HG02763 (cell line): ENCODE measurements around the gene CDK6.

ENCODE experiments used
- ATAC-seq: cut with Tn5 transposase; IDR thresholded peaks from one replicate; pipeline ENCODE4 v1.9.1; 2021; ENCODE audit warnings: mild to moderate bottlenecking, moderate library complexity; ENCODE audit not compliant: unreplicated experiment

Gene CDK6

GRCh38 chr7:92685136-92686042, 151.0 kb downstream of the CDK6 start:
- ATAC-seq: no peak

DNA sequence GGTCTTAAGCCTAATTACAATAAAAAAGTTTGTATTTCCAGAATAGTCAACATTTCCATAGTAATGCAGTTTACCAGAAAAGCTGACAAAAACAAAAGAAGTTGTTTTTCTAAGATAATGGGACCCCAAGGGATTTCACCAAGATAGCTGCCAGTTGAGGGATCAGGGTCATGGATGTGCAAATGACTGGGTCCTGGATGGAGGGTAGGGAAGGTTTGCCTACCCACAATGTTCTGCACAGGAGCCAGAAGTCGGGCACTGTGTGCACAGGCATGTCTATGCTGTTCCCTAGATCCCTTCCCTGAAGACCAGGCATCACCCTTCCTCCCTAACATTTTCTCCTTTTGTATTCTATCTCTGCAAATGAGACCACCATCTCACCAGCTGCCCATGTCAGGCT, 152.1 kb downstream of the CDK6 start:
- ATAC-seq: no peak

- no peak for ATAC-seq
Observed at GRCh38 chr7:92682903-92683539, 153.4 kb downstream of the CDK6 start.

GRCh38 chr7:92682330-92682729, 154.0 kb downstream of the CDK6 start:
- no peak for ATAC-seq

- no peak for ATAC-seq
Observed at GRCh38 chr7:92681633-92682032, 154.7 kb downstream of the CDK6 start.

- ATAC-seq: no peak
Observed at GRCh38 chr7:92680442-92680841, 155.9 kb downstream of the CDK6 start.

GRCh38 chr7:92678291-92678920, 158.0 kb downstream of the CDK6 start:
- ATAC-seq: no peak

DNA sequence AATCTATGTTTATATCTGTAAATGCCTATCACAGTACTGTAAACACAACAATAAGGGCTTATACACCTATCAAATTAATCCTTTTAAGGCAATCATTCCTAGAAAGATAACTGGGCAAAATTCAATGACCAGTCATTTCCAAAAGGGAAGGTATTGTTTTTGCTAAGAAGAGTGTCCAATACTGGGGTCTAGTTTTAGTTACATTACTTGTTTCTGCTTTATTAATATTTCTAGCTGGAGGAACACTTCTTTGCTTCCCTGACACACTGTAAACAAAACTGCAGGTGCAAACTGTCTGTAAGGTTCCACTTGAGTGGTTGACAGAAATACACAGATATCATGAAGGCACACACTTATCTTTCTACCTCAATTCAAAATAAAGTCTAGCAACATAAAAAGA, 162.0 kb downstream of the CDK6 start:
- peak; percentile 69 for ATAC-seq

- ATAC-seq: no peak
Observed at GRCh38 chr7:92671505-92672169, 164.7 kb downstream of the CDK6 start.

- ATAC-seq: no peak
Observed at GRCh38 chr7:92670204-92670851, 166.0 kb downstream of the CDK6 start.

- ATAC-seq: no peak
Observed at GRCh38 chr7:92669616-92670165, 166.7 kb downstream of the CDK6 start.

- ATAC-seq: no peak
Observed at GRCh38 chr7:92668564-92668963, 167.8 kb downstream of the CDK6 start.

DNA sequence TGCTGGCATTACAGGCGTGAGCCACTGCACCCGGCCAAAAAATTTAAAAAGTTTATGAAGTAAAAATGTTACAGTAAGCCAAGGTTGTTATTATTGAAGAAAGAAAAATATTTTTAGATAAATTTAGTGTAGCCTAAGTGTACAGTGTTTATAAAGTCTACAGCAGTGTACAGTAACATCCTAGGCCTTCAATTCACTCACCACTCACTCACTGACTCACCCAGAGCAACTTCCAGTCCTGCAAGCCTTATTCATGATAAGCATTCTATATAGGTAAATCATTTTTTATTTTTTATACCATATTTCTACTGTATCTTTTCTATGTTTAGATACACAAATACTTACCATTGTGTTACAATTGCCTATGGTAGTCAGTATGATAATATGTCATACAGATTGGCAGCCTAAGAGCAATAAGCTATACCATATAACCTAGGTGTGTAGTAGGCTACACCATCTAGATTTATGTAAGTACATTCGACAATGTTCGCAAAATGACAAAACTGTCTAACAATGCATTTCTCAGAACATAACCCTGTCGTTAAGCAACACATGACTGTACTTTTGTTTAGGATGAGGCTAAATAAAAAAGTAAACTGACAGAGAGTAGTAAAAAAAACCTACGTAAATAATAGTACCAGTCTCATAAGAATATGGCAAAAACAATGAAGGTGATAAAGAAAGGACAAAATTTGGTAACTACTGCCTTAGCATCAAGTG, 168.4 kb downstream of the CDK6 start:
- ATAC-seq: no peak

GRCh38 chr7:92665926-92666325, 170.4 kb downstream of the CDK6 start:
- no peak for ATAC-seq

DNA sequence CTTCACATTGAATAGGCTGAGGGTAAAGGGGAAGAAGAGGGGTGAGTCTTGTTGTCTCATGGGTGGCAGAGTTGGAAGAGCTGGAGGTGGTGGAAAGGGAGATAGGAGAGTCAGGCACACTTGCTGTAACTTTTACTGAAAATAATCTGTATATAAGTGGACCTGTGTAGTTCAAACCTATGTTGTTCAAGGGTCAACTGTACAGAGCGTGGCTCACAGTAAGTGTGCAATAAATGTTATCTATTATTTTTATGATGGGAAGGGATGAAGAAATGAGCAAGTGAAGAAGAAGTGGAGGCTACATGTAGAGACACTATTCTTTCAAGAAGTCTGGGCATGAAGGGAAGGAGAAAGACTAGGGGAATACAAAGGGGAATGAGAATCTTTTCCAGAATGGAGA, 174.7 kb downstream of the CDK6 start:
- no peak for ATAC-seq

GRCh38 chr7:92658671-92659070, 177.7 kb downstream of the CDK6 start:
- no peak for ATAC-seq

DNA sequence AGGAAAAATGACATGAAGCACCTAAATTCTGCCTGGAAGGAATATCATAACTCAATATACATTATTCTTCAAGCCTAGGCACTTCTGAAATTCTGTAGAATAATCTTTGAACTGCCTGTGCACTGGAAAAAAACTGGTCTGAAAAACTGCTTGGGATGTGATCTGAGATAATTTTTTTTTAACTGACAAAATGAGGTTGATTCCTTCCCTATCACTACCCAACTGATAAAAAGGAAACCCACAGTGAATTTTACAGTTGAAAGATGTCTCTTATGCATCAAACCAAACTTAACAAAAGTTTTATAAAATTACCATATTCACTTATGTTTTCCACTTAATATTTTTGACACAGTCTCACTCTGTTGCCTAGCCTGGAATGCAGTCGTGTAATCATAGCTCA, 179.0 kb downstream of the CDK6 start:
- no peak for ATAC-seq

DNA sequence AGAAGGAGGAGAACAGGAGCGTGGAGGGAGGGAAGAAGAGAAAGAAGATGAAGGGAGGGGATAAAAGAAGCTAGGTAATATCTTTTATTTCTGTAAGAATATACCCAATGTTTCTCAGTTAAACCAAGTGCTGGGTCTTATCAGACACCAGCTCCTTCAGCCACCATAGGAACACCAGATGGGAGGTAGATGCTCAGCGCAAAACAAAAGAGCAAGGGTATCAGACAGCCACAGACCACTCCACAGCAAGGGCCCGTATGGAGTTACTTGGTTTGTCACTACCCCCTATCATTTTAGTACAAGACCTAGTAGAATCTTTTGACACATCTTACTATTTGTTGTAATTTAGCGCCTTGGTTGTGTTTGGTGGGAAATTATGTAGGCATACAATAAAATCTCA, 180.3 kb downstream of the CDK6 start:
- ATAC-seq: no peak

- no peak for ATAC-seq
Observed at GRCh38 chr7:92655346-92655884, 181.0 kb downstream of the CDK6 start.

DNA sequence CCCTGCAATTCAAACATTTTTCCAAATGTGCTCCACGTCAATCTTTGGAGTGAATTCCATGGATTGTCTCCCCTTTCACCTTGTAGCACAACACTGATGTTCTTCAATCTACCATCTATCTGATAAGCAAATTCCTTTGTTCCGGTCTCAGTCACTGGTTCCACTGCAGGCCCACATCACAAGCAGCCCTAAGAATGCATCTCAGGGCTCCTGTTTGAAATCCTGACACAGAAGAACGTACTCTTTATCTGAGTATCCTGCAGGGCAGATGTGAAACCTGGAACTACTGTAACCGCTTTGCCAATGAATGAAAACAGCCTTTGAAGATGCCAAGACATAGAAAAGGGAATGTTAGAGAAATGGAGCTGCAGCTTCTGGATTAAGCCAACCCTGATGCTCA, 183.2 kb downstream of the CDK6 start:
- ATAC-seq: no peak
